ENCODE measurements around the gene ACOXL. TPM values are rescaled to one million over a fixed set of nuclear protein-coding genes. Genes with fewer than 3 reads are reported as not detected.
"Not testable (repeated sequence)": the region's sequence is repeated elsewhere in the genome, so short reads cannot be mapped to it uniquely, and the experiment has no call there.

The ACOXL gene
- total RNA-seq, 1 donor from 2014 or later, result 6.0 TPM

DNA sequence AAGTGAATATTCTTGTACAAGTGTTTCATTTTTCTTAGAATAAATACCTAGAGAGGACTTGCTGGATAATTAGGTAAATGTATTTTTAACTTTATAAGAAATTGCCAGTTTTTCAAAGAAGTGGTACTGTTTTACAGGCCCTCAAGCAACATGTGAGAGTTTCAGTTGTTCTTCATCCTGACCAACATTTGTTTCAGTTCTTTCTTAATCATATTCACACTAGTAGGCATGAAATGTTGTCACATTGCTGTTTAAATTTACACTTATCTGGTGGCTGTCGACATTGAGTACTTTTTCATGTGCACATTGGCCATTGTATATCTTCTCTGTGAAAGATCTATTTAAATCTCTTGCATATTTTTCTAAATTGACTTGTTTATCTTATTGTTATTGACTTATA, 178.1 kb downstream of the ACOXL start:
- no peak for DNase-seq (ENCODE audit: low spot score)

DNA sequence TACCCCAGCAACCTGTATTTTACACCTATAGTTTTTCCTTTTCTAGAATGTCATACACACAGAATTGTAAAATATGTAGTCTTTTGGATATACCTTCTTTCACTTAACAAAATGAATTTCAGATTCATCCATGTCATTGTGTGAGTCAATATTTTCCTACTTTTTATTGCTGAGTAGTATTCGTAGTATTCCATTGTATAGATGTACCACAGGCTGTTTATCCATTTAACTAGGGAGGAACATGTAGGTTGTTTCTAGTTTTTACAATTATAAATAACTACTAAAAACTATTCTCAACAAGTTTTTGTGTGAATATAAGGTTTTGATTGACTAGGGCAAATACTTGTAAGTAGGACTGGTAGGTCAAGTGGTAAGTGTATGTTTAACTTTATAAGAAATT, 187.4 kb downstream of the ACOXL start:
- no peak for DNase-seq (ENCODE audit: low spot score)

DNA sequence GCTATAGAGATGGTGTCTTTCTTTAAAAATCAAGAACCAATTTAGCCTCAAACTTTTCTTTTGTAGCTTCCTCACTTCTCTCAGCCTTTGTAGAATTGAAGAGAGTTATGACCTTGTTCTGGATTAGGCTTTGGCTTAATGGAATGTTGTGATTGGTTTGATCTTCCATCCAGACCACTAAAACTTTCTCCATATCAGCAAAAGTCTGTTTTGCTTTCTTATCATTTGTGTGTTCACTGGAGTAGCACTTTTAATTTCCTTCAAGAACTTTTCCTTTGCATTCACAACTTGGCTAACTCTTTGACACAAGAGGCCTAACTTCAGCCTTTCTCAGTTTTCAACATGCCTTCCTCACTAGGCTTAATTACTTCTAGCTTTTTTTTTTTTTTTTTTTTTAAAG, 193.1 kb downstream of the ACOXL start:
- DNase-seq (ENCODE audit: low spot score), result peak; percentile 23

DNA sequence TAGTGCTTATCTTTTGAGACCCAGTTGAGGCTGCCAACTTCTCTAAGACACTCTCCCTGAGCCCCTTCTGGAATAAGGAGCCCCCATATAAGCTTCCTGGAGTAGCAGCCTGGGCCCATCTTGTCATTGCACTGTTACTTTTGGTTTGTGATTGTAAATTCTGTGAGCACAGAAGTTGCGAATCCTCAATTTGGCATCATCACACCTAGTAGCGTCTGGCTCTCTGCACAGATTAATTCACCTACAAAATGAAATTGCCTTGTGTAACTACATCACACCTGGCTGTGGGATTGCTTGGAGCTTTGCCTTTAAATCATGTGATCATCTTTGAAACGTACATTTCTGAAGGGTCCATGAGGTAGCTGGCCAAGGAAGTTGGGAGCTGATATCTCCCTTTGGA, 195.2 kb downstream of the ACOXL start:
- no peak for DNase-seq (ENCODE audit: low spot score)

DNA sequence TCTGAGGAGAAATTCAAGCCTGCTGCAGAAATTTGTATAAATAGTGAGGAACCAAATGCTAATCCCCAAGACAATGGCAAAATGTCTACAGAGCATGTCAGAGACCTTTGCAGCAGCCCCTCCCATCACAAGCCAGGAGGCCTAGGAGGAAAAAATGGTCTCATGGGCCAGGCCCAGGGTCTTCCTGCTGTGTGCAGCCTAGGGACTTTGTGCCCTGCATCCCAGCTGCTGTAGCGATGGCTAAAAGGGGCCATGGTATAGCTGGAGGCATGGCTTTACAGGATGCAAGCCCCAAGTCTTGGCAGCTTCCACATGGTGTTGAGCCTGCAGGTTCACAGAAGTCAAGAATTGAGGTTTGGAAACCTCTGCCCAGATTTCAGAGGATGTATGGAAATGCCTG, 197.2 kb downstream of the ACOXL start:
- DNase-seq (ENCODE audit: low spot score), result no peak

DNA sequence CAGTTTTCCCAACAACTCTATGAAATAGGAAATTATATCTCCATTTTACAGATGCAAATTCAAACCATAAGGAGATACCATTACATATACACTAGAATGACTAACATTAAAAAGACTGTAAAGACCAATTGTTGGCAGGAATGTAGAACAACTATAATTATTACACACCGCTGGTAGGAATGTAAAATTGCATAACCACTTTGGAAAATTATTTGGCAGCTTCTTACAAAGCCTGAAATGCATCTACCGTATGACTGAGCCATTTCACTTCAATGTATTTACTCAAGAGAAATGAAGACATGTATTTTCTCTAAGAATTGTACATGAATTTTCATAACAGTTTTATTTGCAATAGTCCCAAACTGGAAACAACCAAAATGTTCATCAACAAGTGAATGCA, 199.3 kb downstream of the ACOXL start:
- peak; percentile 50 for DNase-seq (ENCODE audit: low spot score)

DNA sequence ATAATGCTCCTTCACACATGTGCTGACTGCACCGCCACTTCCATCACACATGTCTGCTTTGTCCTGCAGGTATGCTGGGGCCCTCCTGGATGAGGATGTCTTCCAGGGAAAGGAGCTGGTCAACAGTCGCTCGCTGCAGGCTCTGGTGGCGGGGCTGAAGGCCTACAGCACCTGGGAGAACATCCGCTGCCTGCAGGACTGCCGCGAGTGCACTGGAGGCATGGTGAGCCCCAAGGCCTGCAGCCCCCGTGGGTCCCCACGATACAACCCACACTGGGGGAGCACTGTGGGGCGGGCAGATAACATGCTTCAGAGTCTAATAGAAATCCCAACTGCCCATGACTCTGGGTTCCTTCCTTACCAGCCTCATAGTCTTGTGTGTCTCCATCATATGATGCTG, 201.0 kb downstream of the ACOXL start:
- DNase-seq (ENCODE audit: low spot score), result no peak

DNA sequence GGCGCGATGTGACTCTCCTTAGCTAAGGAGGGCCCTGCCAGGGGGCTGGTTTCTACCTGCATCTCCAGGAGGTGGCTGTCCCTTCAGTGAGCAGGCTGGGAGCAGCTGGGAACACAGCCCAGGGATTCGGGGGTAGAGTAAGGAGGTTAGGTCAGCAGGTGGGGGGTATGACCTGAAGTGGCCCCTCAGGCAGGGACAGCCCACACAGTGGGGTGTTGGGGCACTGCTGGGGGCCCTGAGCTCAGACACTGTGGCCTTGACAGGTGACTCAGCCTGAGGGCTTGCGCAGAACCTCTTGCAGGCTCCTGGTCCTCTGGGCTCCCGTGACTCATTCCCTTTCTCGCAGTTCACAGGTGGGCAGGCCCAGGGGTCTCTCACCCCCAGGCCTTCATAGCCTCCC, 202.6 kb downstream of the ACOXL start:
- no peak for DNase-seq (ENCODE audit: low spot score)

DNA sequence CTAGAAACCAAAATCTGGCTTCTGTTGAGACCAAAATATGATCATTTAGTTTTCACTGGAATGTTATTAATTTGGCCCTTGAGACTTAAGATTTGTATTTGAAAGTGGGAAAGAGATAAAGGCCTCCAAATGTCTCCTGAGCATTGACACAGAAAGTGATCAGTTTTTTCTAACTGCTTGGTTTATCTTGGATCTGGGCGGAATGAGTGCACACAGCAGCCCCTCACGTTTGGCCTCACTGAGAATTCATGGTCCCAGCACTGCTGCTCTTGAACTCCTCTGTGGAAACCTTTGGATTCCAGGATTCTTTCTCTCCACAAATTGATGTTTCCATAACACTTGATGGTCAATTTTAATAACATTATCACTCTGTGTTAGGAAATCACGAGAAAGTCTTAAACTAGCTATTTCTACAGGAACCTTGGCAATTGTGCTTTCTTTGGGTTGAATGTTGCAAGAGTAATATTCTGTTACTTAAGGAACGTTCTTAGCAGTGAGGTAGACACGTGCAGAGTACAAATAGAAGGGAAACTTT, 208.1 kb downstream of the ACOXL start:
- DNase-seq (ENCODE audit: low spot score), result no peak

DNA sequence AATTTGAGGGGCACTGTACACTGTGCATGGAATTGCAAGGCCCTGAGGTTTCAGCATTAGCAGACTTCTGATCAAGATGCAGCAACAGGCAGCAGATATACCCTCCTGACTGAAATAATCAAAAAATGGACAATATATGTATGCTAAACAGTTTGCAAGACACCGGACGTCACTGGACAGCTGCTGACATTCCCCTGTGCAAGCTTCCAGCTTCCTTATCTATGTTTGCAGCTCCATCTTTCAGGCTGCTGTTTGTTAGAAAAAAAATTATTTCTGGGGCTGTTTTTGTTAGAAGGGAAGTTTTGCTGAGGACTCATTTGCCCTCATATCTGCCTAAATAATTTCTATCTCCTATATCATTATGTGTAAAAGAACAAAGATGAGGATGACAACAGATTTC, 208.9 kb downstream of the ACOXL start:
- peak; percentile 47 for DNase-seq (ENCODE audit: low spot score)

DNA sequence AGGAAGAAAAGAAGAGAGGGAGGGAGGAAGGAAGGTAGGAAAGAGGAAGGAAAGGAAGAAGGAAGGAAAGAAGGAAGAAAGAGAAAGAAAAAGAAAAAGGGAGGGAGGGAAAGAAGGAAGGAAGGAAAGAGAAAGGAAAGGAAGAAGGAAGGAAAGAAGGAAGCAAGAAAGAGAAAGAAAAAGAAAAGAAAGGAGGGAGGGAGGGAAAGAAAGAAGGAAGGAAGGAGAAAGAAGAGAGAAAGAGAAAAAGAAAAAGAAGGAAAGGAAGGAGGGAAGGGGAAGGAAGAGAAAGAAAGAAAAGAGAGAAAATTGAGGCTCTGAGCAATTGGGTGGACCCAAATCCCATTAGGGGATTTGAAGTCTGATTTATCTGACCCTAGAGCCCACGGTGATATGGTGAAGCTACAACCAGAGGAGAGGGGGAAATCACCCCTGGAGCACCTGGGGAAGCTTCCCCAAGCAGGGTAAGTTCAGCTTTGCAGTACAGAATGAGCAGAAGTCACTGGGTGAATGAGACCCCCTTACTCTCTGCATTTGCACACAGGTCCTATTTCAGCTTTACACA, 210.8 kb downstream of the ACOXL start:
- no peak for DNase-seq (ENCODE audit: low spot score)

DNA sequence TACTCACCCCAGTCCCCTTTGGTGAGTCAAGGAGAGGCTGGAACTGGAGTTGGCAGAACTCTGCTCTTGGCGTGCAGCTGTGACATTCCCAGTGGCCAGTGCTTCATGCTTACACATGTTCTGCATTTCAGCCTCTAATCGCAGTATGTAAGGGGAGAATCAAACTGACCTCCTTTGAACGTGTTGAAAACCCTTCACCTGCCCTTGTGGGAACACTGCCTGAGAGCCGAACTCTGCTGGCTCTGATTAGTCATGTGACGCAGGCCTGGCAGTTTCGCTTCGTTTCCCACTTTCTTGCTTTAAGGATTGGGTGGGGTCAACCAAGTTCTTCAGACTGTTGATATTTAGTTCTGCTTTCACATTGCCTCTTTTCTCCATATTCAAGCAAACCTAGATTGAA, 214.5 kb downstream of the ACOXL start:
- no peak for DNase-seq (ENCODE audit: low spot score)

DNA sequence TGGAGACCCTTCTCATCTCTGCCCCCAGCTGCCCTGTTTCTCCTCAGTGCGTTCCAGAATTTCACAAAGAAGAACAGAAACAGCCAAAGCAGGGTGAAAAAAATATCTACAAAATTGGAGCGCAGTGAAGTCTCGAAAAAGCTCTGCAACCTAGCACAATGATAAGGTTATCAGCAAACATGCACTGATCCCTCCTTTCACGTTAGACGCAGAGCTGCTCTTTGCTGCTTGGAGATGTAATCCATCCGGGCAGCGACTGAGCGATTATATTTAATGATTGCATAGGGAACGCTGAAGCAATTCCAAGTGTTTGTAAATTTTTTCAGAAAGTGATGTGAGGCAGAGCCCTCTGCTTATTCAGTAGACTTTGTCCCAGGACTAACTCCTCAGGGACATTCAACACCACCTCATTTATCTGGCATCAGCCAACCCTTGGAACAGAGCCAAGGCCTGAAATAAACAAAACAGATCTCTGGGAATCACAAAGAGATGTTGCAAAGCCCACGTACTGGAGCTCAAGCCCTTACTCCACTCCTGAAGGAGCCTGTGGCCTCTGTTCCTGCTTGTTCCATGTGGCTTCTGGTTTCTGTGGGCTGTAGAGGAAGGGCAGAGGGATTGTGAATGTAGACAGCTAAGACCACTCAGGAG, 215.8 kb downstream of the ACOXL start:
- peak; percentile 96 for DNase-seq (ENCODE audit: low spot score)

DNA sequence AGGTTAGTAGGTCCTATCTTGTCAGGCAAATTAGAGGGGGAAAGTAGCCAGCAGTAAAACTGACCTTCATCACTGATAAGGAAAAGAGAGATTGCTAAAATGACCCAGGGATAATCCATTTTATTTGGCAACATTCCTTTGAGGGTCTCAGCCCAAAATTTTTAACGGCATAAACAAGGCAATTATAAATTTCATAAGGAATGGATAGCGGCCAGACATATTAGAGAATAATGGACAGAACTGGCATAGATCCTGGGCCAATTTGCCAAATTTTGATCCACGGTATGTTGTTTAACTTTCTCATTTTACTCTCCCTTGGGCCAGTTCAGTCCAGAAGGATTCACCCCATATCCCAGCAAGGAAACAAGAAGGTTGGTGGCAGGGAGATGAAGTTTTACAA, 217.9 kb downstream of the ACOXL start:
- no peak for DNase-seq (ENCODE audit: low spot score)

DNA sequence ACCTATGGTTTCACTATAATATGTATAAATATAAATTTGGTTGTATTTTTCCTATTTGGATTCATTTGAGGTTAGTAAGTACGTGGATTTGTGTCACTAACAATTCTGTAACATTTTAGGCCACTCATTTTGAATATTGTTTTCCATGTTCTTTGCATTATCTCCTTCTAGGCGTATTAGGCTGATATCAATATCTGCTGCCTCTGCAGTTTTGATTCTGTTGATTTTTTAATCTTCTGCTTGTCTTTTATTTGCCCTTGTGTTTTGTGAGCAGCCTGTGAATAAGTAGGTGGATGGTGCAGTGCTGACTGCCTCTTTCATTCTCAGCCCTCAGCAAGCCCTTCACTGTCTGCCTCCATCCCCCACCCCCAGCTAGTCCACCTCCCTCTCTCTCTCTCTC, 222.7 kb downstream of the ACOXL start:
- no peak for DNase-seq (ENCODE audit: low spot score)

DNA sequence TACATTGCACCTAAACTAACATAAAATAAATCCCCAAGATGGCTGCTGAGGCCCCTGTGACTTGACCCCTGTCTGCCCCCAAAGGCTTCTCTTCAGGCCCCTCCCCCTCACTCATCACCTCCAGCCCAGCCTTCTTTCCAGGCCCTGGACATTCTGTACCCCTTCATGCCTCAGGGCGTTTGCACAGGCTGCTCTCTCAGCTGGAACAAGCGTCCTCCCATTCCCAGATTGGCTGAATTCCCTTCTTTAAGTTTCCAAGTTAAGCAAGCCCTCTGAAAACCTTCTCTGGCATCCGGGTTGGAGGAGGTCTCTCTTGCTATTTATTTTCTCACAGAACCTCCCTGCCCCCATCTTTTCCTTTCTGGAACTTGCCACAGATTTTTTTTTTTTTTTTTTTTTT, 223.2 kb downstream of the ACOXL start:
- no peak for DNase-seq (ENCODE audit: low spot score)

DNA sequence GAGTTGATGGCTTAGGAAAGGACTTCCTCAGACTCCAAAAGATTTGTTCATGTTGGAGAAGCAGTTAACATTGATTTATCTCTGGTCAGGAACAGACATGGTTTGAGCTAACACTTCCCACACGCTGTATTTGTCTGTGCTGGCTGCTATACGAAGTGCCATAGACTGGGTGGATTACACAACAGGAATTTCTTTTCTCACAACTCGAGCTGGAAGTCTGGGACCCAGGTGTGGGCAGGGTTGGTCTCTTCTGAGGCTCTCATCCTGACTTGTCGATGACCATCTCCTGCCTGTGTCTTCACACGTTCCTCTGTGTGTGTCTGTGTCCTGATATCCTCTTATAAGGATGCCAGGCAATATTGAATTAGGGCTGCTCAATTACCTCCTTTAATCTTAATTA, 224.9 kb downstream of the ACOXL start:
- DNase-seq (ENCODE audit: low spot score), result no peak

DNA sequence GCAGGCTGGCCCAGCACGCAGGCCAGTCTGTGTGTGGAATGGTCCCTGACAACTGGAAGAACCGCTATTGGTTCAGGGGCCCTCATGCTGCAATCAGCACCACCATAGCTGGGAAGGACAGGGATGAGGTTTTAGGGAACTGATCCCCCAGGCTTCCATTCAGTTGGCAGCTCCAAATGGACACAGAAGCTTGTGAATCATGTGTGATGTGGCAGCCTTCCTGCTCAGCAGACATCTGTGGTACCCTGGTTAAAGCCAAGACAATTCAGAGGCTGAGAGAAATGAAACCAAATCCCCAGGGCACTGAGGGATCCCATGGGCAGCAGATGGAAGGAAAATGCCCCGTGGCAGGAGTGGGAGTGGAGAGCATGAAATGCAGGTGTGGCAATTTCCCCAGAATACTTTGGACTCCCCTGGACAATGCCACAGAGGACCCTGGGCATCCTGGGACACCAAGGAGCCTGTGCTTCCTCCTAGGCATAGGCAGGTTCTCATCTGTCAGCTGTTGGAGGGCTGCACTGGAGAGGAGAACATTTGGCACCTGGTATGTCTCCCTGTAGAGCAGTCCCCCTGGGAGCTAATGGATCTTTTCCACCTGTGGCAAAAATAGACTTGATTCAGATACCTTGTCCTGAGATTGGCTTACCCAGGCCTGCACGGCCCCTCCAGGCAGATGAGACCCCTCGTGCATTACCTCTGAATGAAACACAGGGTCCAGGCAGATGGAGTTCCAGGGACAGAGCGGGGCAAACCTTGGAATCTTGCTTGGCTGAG, 226.2 kb downstream of the ACOXL start:
- no peak for DNase-seq (ENCODE audit: low spot score)

DNA sequence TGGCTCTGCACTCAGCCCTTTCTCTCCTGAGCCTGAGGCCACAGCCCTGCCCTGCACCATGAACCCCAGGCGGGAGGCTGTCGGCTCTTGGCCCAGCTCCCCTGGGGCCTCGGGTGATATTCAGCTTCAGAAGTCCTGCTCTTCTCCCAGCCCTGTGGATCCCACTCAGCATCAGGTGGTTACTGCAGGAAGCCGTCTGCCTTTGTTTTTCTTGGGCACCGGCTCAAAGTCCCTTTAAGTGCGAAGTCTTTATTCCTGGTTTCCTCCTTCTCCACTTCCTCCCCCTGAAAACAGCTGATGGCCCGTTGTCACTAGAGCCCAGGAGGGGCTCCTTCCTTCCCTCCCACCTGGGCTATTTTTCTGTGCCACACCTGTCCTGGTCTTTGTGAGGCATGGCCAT, 226.8 kb downstream of the ACOXL start:
- no peak for DNase-seq (ENCODE audit: low spot score)

DNA sequence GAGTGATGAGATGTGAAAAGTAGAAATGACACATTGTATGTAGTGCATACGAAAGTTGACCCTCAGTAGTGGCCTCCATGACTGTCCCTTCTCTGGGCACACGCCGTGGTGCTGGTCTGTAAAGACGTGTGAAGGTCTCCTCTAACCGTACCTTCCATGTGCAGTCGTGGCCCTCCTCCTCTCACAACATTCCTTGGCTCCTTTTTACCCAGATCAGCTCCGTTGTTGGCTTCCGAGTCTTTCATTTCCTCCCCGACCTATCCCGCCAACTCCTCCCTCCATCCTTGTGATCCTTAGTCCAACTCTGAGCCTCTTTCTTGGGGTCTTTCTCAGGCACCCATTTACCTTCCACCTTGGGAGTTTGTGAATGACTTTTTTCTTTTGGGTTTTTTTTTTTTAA, 227.9 kb downstream of the ACOXL start:
- DNase-seq (ENCODE audit: low spot score), result no peak

DNA sequence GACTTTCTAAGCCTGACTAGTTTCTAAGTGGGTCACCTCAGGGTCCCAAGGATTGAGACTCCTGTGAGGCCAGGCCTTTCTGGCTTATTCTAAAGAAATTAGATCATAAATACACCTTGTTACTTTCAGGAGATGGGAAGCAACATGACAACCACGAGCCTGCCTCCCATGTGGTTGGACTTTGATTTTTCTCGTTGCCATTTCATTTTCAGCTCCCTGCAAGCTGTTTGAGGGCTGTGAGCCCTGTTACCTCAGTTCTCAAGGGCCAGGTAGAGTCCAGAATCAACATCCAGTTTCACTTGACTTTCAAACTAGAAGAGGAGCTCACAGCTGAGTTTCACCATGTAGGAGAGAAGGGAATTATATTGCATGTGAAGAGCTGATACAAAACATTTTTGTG, 228.6 kb downstream of the ACOXL start:
- DNase-seq (ENCODE audit: low spot score), result no peak

DNA sequence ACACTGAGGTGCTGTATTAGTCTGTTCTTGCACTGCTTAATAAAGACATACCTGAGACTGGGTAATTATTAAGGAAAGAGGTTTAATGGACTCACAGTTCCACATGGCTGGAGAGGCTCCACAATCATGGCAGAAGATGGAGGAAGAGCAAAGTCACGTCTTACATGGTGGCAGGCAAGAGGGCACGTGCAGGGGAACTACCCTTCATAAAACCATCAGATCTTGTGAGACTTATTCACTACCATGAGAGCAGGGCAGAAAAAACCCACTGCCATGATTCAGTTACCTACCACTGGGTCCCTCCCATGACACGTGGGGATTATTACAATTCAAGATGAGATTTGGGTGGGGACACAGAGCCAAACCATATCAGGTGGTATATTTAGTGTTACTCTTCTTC, 229.3 kb downstream of the ACOXL start:
- DNase-seq (ENCODE audit: low spot score), result not testable (repeated sequence)

DNA sequence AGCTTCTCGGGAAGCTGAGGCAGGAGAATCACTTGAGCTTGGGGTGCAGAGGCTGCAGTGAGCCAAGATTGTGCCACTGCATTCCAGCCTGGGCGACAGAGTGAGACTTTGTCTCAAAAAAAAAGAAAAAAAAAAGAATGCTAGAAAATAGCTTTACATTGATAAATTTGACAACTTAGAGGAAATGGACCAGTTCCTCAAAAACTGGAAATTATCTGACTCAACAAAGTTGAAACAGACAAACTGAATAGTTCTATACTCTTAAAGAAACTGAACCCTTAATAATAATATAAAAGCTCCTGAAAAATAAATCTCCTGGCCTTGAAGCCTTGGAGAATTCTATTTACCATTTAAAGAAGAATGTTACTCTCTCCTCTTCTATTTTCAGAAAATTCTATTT, 237.3 kb downstream of the ACOXL start:
- no peak for DNase-seq (ENCODE audit: low spot score)

All from umbilical cord (tissue), 2 donors.